Ishikawa (cell line): ENCODE results near the gene GPC1.

Source experiments
- CEBPB ChIP-seq: IDR thresholded peaks from 2 replicates; pipeline ENCODE4 v1.6.1; 2012
- CREB1 ChIP-seq: IDR thresholded peaks from 2 replicates; pipeline ENCODE4 v1.6.1; 2012; ENCODE audit warnings: low read depth
- EGR1 ChIP-seq: IDR thresholded peaks from 2 replicates; pipeline ENCODE4 v1.6.1; 2012
- EP300 ChIP-seq: IDR thresholded peaks from 2 replicates; pipeline ENCODE4 v1.6.1; 2012; ENCODE audit warnings: borderline replicate concordance
- FOXM1 ChIP-seq: IDR thresholded peaks from 2 replicates; pipeline ENCODE4 v1.6.1; 2012; ENCODE audit warnings: low read depth, borderline replicate concordance
- NFIC ChIP-seq: IDR thresholded peaks from 2 replicates; pipeline ENCODE4 v1.6.1; 2012
- RAD21 ChIP-seq: IDR thresholded peaks from 2 replicates; pipeline ENCODE4 v1.6.1; 2012; ENCODE audit warnings: low read depth
- REST ChIP-seq: IDR thresholded peaks from 2 replicates; pipeline ENCODE4 v1.6.1; 2012; ENCODE audit warnings: low read depth, mild to moderate bottlenecking
- TAF1 ChIP-seq: IDR thresholded peaks from 2 replicates; pipeline ENCODE4 v1.6.1; 2012; ENCODE audit warnings: low read depth, mild to moderate bottlenecking
- TCF12 ChIP-seq: IDR thresholded peaks from 2 replicates; pipeline ENCODE4 v1.6.1; 2012; ENCODE audit warnings: low read depth
- TEAD4 ChIP-seq: IDR thresholded peaks from 2 replicates; pipeline ENCODE4 v1.6.1; 2012
- YY1 ChIP-seq: IDR thresholded peaks from 2 replicates; pipeline ENCODE4 v1.6.1; 2012; ENCODE audit warnings: low read depth
- ZBTB7A ChIP-seq: IDR thresholded peaks from 2 replicates; pipeline ENCODE4 v1.6.1; 2012; ENCODE audit warnings: low read depth
- TF ChIP-seq, protein P1 (sequence below): IDR thresholded peaks from 2 replicates; pipeline ENCODE4 v1.6.1; 2012
- TF ChIP-seq, protein P2 (sequence below): IDR thresholded peaks from 2 replicates; pipeline ENCODE4 v1.6.1; 2012

Gene GPC1

GRCh38 chr2:240401781-240402551 is 33.5 kb upstream of the GPC1 start:
- TF ChIP-seq CEBPB (no peak), RAD21 (no peak), EP300 (no peak), TEAD4 (no peak), REST (no peak), TAF1 (no peak), NFIC (no peak), FOXM1 (no peak), CREB1 (no peak), ZBTB7A (no peak), TCF12 (no peak), YY1 (no peak), EGR1 (no peak)
- TF ChIP-seq, protein P1, sequence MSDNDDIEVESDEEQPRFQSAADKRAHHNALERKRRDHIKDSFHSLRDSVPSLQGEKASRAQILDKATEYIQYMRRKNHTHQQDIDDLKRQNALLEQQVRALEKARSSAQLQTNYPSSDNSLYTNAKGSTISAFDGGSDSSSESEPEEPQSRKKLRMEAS = no peak
- TF ChIP-seq, protein P2, sequence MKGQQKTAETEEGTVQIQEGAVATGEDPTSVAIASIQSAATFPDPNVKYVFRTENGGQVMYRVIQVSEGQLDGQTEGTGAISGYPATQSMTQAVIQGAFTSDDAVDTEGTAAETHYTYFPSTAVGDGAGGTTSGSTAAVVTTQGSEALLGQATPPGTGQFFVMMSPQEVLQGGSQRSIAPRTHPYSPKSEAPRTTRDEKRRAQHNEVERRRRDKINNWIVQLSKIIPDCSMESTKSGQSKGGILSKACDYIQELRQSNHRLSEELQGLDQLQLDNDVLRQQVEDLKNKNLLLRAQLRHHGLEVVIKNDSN = no peak

DNA sequence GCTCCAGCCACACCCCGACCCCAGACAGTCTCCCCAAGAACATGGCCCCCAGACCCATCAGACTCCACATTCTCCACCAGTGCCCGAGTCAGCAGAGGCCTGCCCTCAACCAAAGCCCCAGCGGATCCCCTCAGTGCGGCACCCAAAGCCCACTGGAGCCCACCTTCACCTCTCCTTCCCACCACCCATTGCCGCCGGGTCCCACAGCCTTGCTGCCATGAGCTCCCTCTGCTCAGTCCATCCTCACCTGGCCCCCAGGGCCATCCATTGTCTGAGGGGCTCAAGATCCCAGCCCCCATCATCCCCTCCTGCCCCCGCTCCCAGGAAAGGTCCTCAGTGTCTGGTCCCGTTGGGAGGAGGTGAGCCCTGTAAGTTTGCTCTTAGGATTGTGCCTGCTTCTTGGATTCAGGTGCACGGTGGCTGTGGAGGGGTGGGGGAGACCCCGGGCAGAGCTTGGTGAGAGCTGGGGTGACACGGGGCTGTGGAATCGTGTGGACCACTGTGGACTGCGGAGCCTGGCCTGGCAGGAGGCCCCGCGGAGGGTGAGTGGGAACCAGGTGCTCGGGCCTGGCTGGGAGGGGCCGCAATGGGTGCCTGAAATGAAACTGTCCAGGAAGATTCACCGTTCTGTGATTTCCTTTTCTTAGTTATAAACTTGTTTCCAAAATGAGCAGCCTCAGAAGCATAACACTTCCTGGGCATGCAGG is 32.7 kb upstream of the GPC1 start:
- TF ChIP-seq, protein P1 = no peak
- TF ChIP-seq ZBTB7A = no peak
- TF ChIP-seq TCF12 = no peak
- no peak for TF ChIP-seq EGR1
- no peak for TF ChIP-seq EP300
- no peak for TF ChIP-seq YY1
- no peak for TF ChIP-seq TAF1
- TF ChIP-seq REST = no peak
- no peak for TF ChIP-seq TEAD4
- no peak for TF ChIP-seq NFIC
- TF ChIP-seq CREB1 = no peak
- TF ChIP-seq, protein P2 = no peak
- TF ChIP-seq CEBPB = no peak
- no peak for TF ChIP-seq RAD21
- no peak for TF ChIP-seq FOXM1

DNA sequence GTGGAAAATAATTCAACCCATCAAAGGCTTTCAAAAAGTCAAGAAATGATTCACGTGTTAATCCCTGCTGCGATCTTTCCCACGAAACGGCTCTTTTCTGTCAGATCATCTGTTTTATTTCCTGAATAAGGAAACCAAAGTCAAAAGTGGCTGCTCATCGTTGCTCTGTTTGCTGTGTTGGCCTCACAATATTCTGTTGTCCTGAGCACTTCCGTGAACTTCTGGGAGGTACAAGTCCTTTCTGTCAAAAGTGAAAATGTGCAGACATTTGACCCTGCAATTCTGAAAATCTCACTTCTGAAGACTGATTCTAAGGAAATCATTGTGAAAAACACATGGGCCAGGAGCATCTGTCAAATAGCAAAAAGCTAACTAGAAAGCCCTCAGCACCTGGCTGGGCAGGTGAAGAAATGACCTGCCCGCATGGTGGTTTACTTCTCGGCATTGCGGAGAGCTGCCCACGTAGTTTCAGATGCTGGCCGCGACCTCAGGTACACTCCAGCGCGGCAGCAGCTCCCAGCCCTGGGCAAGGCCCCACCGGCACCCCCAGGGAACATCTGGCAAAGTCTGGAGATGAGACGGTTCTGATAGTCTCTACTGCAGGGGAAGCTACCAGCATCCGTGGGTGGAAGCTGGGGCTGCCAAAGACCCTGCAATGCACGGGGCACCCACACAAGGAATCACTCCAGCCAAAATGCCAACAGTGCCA is 31.9 kb upstream of the GPC1 start:
- TF ChIP-seq TCF12 (no peak), NFIC (no peak), CREB1 (no peak), FOXM1 (no peak), TEAD4 (no peak), YY1 (no peak), RAD21 (no peak)
- TF ChIP-seq, protein P1 = no peak

- TF ChIP-seq TCF12 (no peak), YY1 (no peak), ZBTB7A (no peak), EGR1 (no peak), CREB1 (no peak), TEAD4 (no peak), FOXM1 (no peak), REST (no peak), NFIC (no peak), TAF1 (no peak), CEBPB (no peak), EP300 (no peak)
- TF ChIP-seq, protein P1 = no peak
- TF ChIP-seq, protein P2 = no peak
Measured at GRCh38 chr2:240404174-240404852, 31.1 kb upstream of the GPC1 start.
